ENCODE data around the gene SPAG16. TPM values are rescaled to one million over a fixed set of nuclear protein-coding genes. Genes with fewer than 3 reads are reported as not detected.

Gene SPAG16
- total and polyA plus RNA-seq, 9 donors, result 17.3 to 29.0 (median 18.8) TPM

GRCh38 chr2:214104219-214104618, 820.0 kb downstream of the SPAG16 start:
- no peaks in the 10 kb centered on the region for H3K27me3 ChIP-seq (ENCODE audit: control insufficient read depth, insufficient read depth, low read length)
- H3K4me1 ChIP-seq (ENCODE audit: control insufficient read depth, insufficient read depth, low read length), result no peaks in the 10 kb centered on the region
- no peak for DNase-seq
- no peak overlapping the region for H3K4me3 ChIP-seq (ENCODE audit: low read length)
- no peaks in the 10 kb centered on the region for H3K36me3 ChIP-seq (ENCODE audit: control insufficient read depth, insufficient read depth, low read length)
- no peak overlapping the region for H3K27ac ChIP-seq (ENCODE audit: low read length)
- no peaks in the 10 kb centered on the region for H3K9me3 ChIP-seq (replicated peaks; ENCODE audit: control insufficient read depth, low read depth, low read length)
- 74% methylated on average over 3 of the region's 3 CpGs for WGBS (ENCODE audit: insufficient coverage)

- no peak overlapping the region for H3K4me3 ChIP-seq (ENCODE audit: low read length)
- no peaks in the 10 kb centered on the region for H3K36me3 ChIP-seq (ENCODE audit: control insufficient read depth, insufficient read depth, low read length)
- H3K27me3 ChIP-seq (ENCODE audit: control insufficient read depth, insufficient read depth, low read length), result no peaks in the 10 kb centered on the region
- no peaks in the 10 kb centered on the region for H3K9me3 ChIP-seq (replicated peaks; ENCODE audit: control insufficient read depth, low read depth, low read length)
- H3K4me1 ChIP-seq (ENCODE audit: control insufficient read depth, insufficient read depth, low read length), result no peaks in the 10 kb centered on the region
- WGBS (ENCODE audit: insufficient coverage), result no CpG with 5 or more reads among the region's 5 CpGs
- no peak for DNase-seq
- no peak overlapping the region for H3K27ac ChIP-seq (ENCODE audit: low read length)
Measured at GRCh38 chr2:214104967-214105366, 820.7 kb downstream of the SPAG16 start.

GRCh38 chr2:214107726-214108125, 823.5 kb downstream of the SPAG16 start:
- Histone ChIP-seq H3K4me1 (ENCODE audit: control insufficient read depth, insufficient read depth, low read length) (no peaks in the 10 kb centered on the region), H3K27ac (ENCODE audit: low read length) (no peak overlapping the region), H3K36me3 (ENCODE audit: control insufficient read depth, insufficient read depth, low read length) (no peaks in the 10 kb centered on the region), H3K9me3 (replicated peaks; ENCODE audit: control insufficient read depth, low read depth, low read length) (no peaks in the 10 kb centered on the region), H3K27me3 (ENCODE audit: control insufficient read depth, insufficient read depth, low read length) (no peaks in the 10 kb centered on the region), H3K4me3 (ENCODE audit: low read length) (no peak overlapping the region)
- WGBS (ENCODE audit: insufficient coverage), result no CpG with 5 or more reads among the region's 1 CpG
- DNase-seq, result no peak

GRCh38 chr2:214108598-214108997, 824.3 kb downstream of the SPAG16 start:
- Histone ChIP-seq H3K27me3 (ENCODE audit: control insufficient read depth, insufficient read depth, low read length) (no peaks in the 10 kb centered on the region), H3K9me3 (replicated peaks; ENCODE audit: control insufficient read depth, low read depth, low read length) (no peaks in the 10 kb centered on the region), H3K36me3 (ENCODE audit: control insufficient read depth, insufficient read depth, low read length) (no peaks in the 10 kb centered on the region), H3K4me3 (ENCODE audit: low read length) (no peak overlapping the region), H3K4me1 (ENCODE audit: control insufficient read depth, insufficient read depth, low read length) (no peaks in the 10 kb centered on the region), H3K27ac (ENCODE audit: low read length) (no peak overlapping the region)
- no peak for DNase-seq
- WGBS (ENCODE audit: insufficient coverage), result 100% methylated on average over 1 of the region's 1 CpG

GRCh38 chr2:214117054-214117453, 832.8 kb downstream of the SPAG16 start:
- H3K27me3 ChIP-seq (ENCODE audit: control insufficient read depth, insufficient read depth, low read length), result no peaks in the 10 kb centered on the region
- no peak for DNase-seq
- H3K9me3 ChIP-seq (replicated peaks; ENCODE audit: control insufficient read depth, low read depth, low read length), result peaks cover 18% of the 10 kb centered on the region
- no peaks in the 10 kb centered on the region for H3K36me3 ChIP-seq (ENCODE audit: control insufficient read depth, insufficient read depth, low read length)
- H3K27ac ChIP-seq (ENCODE audit: low read length), result no peak overlapping the region
- no peaks in the 10 kb centered on the region for H3K4me1 ChIP-seq (ENCODE audit: control insufficient read depth, insufficient read depth, low read length)
- no peak overlapping the region for H3K4me3 ChIP-seq (ENCODE audit: low read length)

- no peak for DNase-seq
- Histone ChIP-seq H3K27me3 (ENCODE audit: control insufficient read depth, insufficient read depth, low read length) (no peaks in the 10 kb centered on the region), H3K27ac (ENCODE audit: low read length) (no peak overlapping the region), H3K9me3 (replicated peaks; ENCODE audit: control insufficient read depth, low read depth, low read length) (no peaks in the 10 kb centered on the region), H3K4me1 (ENCODE audit: control insufficient read depth, insufficient read depth, low read length) (no peaks in the 10 kb centered on the region), H3K4me3 (ENCODE audit: low read length) (no peak overlapping the region), H3K36me3 (ENCODE audit: control insufficient read depth, insufficient read depth, low read length) (no peaks in the 10 kb centered on the region)
- WGBS (ENCODE audit: insufficient coverage), result 85% methylated on average over 2 of the region's 6 CpGs
Measured at GRCh38 chr2:214126135-214126534, 841.9 kb downstream of the SPAG16 start.

GRCh38 chr2:214127170-214127569, 842.9 kb downstream of the SPAG16 start:
- H3K36me3 ChIP-seq (ENCODE audit: control insufficient read depth, insufficient read depth, low read length), result no peaks in the 10 kb centered on the region
- H3K27ac ChIP-seq (ENCODE audit: low read length), result no peak overlapping the region
- no peak for DNase-seq
- no peaks in the 10 kb centered on the region for H3K9me3 ChIP-seq (replicated peaks; ENCODE audit: control insufficient read depth, low read depth, low read length)
- no peak overlapping the region for H3K4me3 ChIP-seq (ENCODE audit: low read length)
- H3K27me3 ChIP-seq (ENCODE audit: control insufficient read depth, insufficient read depth, low read length), result no peaks in the 10 kb centered on the region
- no peaks in the 10 kb centered on the region for H3K4me1 ChIP-seq (ENCODE audit: control insufficient read depth, insufficient read depth, low read length)

- H3K4me3 ChIP-seq (ENCODE audit: low read length), result no peak overlapping the region
- H3K27me3 ChIP-seq (ENCODE audit: control insufficient read depth, insufficient read depth, low read length), result no peaks in the 10 kb centered on the region
- H3K36me3 ChIP-seq (ENCODE audit: control insufficient read depth, insufficient read depth, low read length), result no peaks in the 10 kb centered on the region
- DNase-seq, result no peak
- no peak overlapping the region for H3K27ac ChIP-seq (ENCODE audit: low read length)
- H3K4me1 ChIP-seq (ENCODE audit: control insufficient read depth, insufficient read depth, low read length), result no peaks in the 10 kb centered on the region
- no peaks in the 10 kb centered on the region for H3K9me3 ChIP-seq (replicated peaks; ENCODE audit: control insufficient read depth, low read depth, low read length)
- no CpG with 5 or more reads among the region's 1 CpG for WGBS (ENCODE audit: insufficient coverage)
Measured at GRCh38 chr2:214127571-214127970, 843.3 kb downstream of the SPAG16 start.

GRCh38 chr2:214128040-214128439, 843.8 kb downstream of the SPAG16 start:
- Histone ChIP-seq H3K27ac (ENCODE audit: low read length) (no peak overlapping the region), H3K4me1 (ENCODE audit: control insufficient read depth, insufficient read depth, low read length) (no peaks in the 10 kb centered on the region), H3K27me3 (ENCODE audit: control insufficient read depth, insufficient read depth, low read length) (no peaks in the 10 kb centered on the region), H3K4me3 (ENCODE audit: low read length) (no peak overlapping the region), H3K9me3 (replicated peaks; ENCODE audit: control insufficient read depth, low read depth, low read length) (no peaks in the 10 kb centered on the region), H3K36me3 (ENCODE audit: control insufficient read depth, insufficient read depth, low read length) (no peaks in the 10 kb centered on the region)
- no CpG with 5 or more reads among the region's 1 CpG for WGBS (ENCODE audit: insufficient coverage)
- DNase-seq, result no peak

GRCh38 chr2:214130114-214130513, 845.9 kb downstream of the SPAG16 start:
- no CpG with 5 or more reads among the region's 2 CpGs for WGBS (ENCODE audit: insufficient coverage)
- Histone ChIP-seq H3K27ac (ENCODE audit: low read length) (no peak overlapping the region), H3K4me3 (ENCODE audit: low read length) (no peak overlapping the region), H3K9me3 (replicated peaks; ENCODE audit: control insufficient read depth, low read depth, low read length) (no peaks in the 10 kb centered on the region), H3K4me1 (ENCODE audit: control insufficient read depth, insufficient read depth, low read length) (no peaks in the 10 kb centered on the region), H3K36me3 (ENCODE audit: control insufficient read depth, insufficient read depth, low read length) (no peaks in the 10 kb centered on the region), H3K27me3 (ENCODE audit: control insufficient read depth, insufficient read depth, low read length) (no peaks in the 10 kb centered on the region)
- DNase-seq, result no peak

- Histone ChIP-seq H3K36me3 (ENCODE audit: control insufficient read depth, insufficient read depth, low read length) (no peaks in the 10 kb centered on the region), H3K4me1 (ENCODE audit: control insufficient read depth, insufficient read depth, low read length) (no peaks in the 10 kb centered on the region), H3K27me3 (ENCODE audit: control insufficient read depth, insufficient read depth, low read length) (no peaks in the 10 kb centered on the region), H3K4me3 (ENCODE audit: low read length) (no peak overlapping the region), H3K9me3 (replicated peaks; ENCODE audit: control insufficient read depth, low read depth, low read length) (no peaks in the 10 kb centered on the region), H3K27ac (ENCODE audit: low read length) (no peak overlapping the region)
- no CpG with 5 or more reads among the region's 1 CpG for WGBS (ENCODE audit: insufficient coverage)
- DNase-seq, result no peak
Measured at GRCh38 chr2:214135966-214136365, 851.7 kb downstream of the SPAG16 start.
